Omental fat pad (tissue), 4 donors: ENCODE data around the gene MAGI1. TPM values are rescaled to one million over a fixed set of nuclear protein-coding genes. Genes with fewer than 3 reads are reported as not detected.

Experiments used
- ATAC-seq: fragments of 150-250 bp; one replicate; pipeline ENCODE4 v1.9.1; 2016; ENCODE audit warnings: mild to moderate bottlenecking, moderate library complexity; ENCODE audit not compliant: low FRiP score
- DNase-seq: peaks from one replicate; pipeline ENCODE4 v3.0.0-alpha.2; 2019; ENCODE audit warnings: low spot score
- CTCF ChIP-seq, 3 donors: fragments of 450-650 bp; IDR thresholded peaks; one replicate each; pipeline ENCODE4 v1.5.1; 2016 to 2017; ENCODE audit warnings: antibody characterized with exemption in 3 of 3, mild to moderate bottlenecking in 3 of 3, moderate library complexity in 2 of 3
- total RNA-seq, 4 donors: library from RNA; depleted of rRNA; stranded (reverse); fragments of >200 nt; gene quantifications; one replicate each; pipeline ENCODE4 v1.1.0, GENCODE V29; 2016

MAGI1 gene
- total RNA-seq, 4 donors from 2014 or later: 22.9 to 38.8 (median 34.3) TPM

- no peak for ATAC-seq
These were observed 399.3 kb downstream of the MAGI1 start for GRCh38 chr3:65639444-65639843.

GRCh38 chr3:65638301-65638700 lies 400.4 kb downstream of the MAGI1 start:
- TF ChIP-seq CTCF (IDR thresholded peaks at IDR 0.05): no peak
- ATAC-seq (no peak), DNase-seq (no peak)

More at GRCh38 chr3:65639444-65639843, 399.3 kb downstream of the MAGI1 start:
- DNase-seq: no peak
- no peak for TF ChIP-seq CTCF (IDR thresholded peaks at IDR 0.05)

- DNase-seq: no peak
- no peak for TF ChIP-seq CTCF (IDR thresholded peaks at IDR 0.05)
- ATAC-seq: no peak
These were observed 402.4 kb downstream of the MAGI1 start for GRCh38 chr3:65636326-65636725.

- no peak for ATAC-seq
- no peak for TF ChIP-seq CTCF (IDR thresholded peaks at IDR 0.05)
- no peak for DNase-seq
These were observed 403.1 kb downstream of the MAGI1 start for GRCh38 chr3:65635657-65636056.

GRCh38 chr3:65633018-65633638 lies 405.6 kb downstream of the MAGI1 start:
- no peak for TF ChIP-seq CTCF (IDR thresholded peaks at IDR 0.05)
- ATAC-seq: no peak
- no peak for DNase-seq

- no peak for ATAC-seq
- no peak for TF ChIP-seq CTCF (IDR thresholded peaks at IDR 0.05)
- DNase-seq: no peak
These were observed 406.3 kb downstream of the MAGI1 start for GRCh38 chr3:65632414-65632813.

- TF ChIP-seq CTCF (IDR thresholded peaks at IDR 0.05): no peak
- no peak for ATAC-seq
- DNase-seq: no peak
These were observed 409.7 kb downstream of the MAGI1 start for GRCh38 chr3:65628978-65629377.
